ENCODE measurements around the gene NAA80. TPM values are rescaled to one million over a fixed set of nuclear protein-coding genes. Genes with fewer than 3 reads are reported as not detected.

Gene NAA80
- total and polyA plus RNA-seq, 8 donors, result 5.6 to 12.7 (median 9.1) TPM

DNA sequence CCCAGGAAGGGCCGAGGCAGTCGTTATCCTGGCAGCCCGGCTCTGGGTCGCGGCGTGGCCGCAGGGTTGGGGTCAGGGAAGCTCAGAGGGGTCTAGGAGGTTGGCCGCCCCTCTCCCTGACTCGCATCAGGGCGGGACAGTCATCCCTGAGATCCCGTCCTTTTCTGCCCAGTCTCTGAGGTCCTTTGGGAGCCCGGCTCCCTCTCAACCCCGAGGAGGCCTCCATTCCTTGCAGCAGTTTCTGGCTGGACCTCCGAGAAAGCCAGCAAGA, 22.8 kb upstream of the NAA80 start:
- intact Hi-C loops (cut with DNase I), result no loop called here

DNA sequence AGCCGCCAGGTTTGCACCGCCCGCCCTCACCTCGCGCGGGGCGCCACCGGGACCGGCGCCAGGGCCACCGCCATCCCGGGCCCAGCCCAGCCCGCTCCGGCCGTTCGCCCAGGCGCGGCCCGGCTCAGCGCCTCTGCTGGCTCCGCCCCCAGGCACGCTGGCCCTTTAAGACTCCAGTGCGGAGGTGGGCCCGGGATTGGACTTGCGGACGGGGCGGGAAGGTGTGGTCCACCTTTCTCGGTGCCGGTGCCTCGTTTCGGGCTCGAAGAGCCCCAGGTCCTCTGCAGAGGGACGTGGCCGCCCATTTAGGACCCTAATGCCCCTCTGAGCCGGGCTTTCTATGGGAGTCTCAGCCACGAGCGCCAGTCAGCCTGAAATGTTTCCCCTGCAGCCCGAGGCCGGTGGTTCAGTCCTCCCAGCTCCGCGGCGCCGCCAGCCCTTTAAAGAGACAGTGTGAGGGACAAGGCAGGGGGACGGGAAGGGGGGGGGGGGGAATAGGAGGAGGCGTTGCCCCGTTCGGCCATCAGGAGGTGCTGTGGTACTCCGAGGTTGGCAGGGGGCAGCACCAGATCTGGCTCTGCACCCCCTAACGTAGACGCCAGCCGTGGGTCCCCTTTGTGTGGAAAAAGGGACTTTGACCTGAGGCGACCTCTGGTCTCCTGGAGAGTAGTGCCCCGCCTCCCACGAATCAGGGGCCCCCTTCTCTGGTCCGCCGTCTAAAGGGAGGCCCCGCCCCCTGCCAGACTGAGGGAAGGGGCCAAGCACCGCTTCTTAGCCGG, 22.3 kb upstream of the NAA80 start:
- ATAC-seq (peak; percentile 73), DNase-seq (peak; percentile 89 to 96 (median 92))
- Histone ChIP-seq H3K4me1 (peaks cover 45 to 89% of the 10 kb centered on the region in 2 donors), H3K9me3 (no peaks in the 10 kb centered on the region), H3K27me3 (no peaks in the 10 kb centered on the region), H3K4me3 (peak overlapping the region; percentile 76 to 91), H3K36me3 (peaks cover 0 to 52% of the 10 kb centered on the region in 2 donors), H3K27ac (peak overlapping the region; percentile 90 to 93)
- intact Hi-C loops (cut with DNase I), result no loop called here
- TF ChIP-seq, protein P1, sequence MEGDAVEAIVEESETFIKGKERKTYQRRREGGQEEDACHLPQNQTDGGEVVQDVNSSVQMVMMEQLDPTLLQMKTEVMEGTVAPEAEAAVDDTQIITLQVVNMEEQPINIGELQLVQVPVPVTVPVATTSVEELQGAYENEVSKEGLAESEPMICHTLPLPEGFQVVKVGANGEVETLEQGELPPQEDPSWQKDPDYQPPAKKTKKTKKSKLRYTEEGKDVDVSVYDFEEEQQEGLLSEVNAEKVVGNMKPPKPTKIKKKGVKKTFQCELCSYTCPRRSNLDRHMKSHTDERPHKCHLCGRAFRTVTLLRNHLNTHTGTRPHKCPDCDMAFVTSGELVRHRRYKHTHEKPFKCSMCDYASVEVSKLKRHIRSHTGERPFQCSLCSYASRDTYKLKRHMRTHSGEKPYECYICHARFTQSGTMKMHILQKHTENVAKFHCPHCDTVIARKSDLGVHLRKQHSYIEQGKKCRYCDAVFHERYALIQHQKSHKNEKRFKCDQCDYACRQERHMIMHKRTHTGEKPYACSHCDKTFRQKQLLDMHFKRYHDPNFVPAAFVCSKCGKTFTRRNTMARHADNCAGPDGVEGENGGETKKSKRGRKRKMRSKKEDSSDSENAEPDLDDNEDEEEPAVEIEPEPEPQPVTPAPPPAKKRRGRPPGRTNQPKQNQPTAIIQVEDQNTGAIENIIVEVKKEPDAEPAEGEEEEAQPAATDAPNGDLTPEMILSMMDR (IDR thresholded peaks at IDR 0.05), result peak in 1 of 2 donors; percentile 63

More for the DNA sequence above, 22.8 kb upstream of the NAA80 start:
- Histone ChIP-seq H3K27me3 (no peaks in the 10 kb centered on the region), H3K27ac (peak overlapping the region; percentile 90 to 93), H3K4me3 (peak overlapping the region; percentile 76 to 91), H3K9me3 (no peaks in the 10 kb centered on the region), H3K4me1 (peaks cover 44 to 89% of the 10 kb centered on the region in 2 donors), H3K36me3 (peaks cover 0 to 47% of the 10 kb centered on the region in 2 donors)
- TF ChIP-seq, protein P1 (IDR thresholded peaks at IDR 0.05), result no peak
- ATAC-seq (no peak), DNase-seq (no peak)

DNA sequence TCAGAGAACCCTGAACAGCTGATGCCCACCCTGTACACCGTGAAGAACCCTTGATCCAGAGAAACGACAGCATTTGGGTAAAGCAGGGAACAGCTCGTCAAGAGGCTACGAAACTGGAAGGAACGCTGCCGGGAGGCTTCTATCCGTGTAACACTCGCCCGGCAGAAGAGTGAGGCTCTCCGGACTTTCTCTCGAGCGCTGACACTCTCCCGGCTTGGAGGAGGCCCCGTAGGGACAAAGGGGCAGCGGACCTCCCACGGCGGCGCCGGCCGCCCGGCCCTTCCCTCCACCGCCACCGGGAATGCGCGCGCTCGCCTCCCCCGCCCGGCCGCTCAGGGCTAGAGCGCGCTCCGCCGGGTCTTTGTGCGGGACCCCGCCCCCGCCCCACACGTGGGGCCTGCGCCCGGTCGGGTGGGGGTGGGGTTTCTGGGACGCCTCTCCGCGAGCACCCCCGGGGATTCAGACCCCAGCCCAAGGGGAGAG, 21.7 kb upstream of the NAA80 start:
- intact Hi-C loops (cut with DNase I), result no loop called here
- TF ChIP-seq, protein P1 (IDR thresholded peaks at IDR 0.05), result no peak
- Histone ChIP-seq H3K27me3 (no peaks in the 10 kb centered on the region), H3K27ac (peak overlapping the region; percentile 90 to 93), H3K9me3 (no peaks in the 10 kb centered on the region), H3K4me1 (peaks cover 45 to 90% of the 10 kb centered on the region in 2 donors), H3K36me3 (peaks cover 0 to 50% of the 10 kb centered on the region in 2 donors), H3K4me3 (peak overlapping the region; percentile 76 to 91)
- ATAC-seq (peak; percentile 60), DNase-seq (peak in 3 of 4 donors; percentile 84 to 94 (median 89))

DNA sequence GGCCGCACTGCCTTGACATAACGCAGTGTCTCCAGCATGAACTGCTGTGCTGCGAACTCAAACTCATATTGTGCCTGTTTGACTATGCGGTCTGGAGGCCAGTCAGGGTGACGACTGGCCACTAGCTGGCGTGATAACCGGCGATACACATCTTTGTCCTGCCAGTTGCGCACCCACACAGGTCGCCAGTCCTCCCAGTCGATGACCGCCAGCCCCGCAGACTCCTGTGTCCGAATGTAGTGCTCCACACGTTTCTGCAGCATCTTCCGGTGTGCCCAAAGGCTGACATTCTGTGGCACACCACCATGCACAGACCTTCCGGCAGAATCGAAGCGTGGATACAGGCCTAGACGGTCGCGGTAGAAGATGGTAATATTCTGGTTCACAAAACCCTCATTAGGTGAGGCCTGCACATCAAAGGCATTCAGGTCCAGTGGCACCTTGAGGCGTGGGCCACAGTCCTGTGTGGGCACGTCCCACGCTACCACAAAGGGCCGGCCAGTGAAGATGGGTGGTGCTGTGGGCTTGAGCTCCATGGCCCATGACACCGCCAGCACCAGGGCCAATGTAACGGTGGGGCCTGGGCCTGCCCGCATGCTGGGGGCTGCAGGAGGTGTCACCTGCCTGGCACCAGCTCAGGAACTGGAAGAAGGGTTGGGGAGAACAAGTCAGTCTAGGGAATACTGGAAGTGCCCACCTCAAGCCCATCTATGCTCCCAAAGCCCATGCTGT, 20.9 kb upstream of the NAA80 start:
- DNase-seq (no peak), ATAC-seq (no peak)
- Histone ChIP-seq H3K9me3 (no peaks in the 10 kb centered on the region), H3K27ac (peak overlapping the region; percentile 90 to 93), H3K4me3 (peak overlapping the region; percentile 76 to 91), H3K36me3 (peaks cover 0 to 42% of the 10 kb centered on the region in 2 donors), H3K4me1 (peaks cover 45 to 90% of the 10 kb centered on the region in 2 donors), H3K27me3 (no peaks in the 10 kb centered on the region)
- TF ChIP-seq, protein P1 (IDR thresholded peaks at IDR 0.05), result no peak
- intact Hi-C loops (cut with DNase I), result no loop called here

All from left lung (tissue), 10 donors.